GM13977 (cell line): ENCODE measurements around the gene ACIN1.

Source experiments
- DNase-seq: peaks from one replicate; pipeline ENCODE4 v3.0.0; 2012; ENCODE audit warnings: low spot score
- CTCF ChIP-seq: IDR thresholded peaks from 2 replicates; pipeline ENCODE4 v1.5.1; 2012; ENCODE audit warnings: mild to moderate bottlenecking, control low read depth; ENCODE audit not compliant: insufficient read depth; ENCODE audit errors: extremely low read depth, missing control alignments
- in situ Hi-C: fragments of 300-500 bp; cut with MboI; formaldehyde crosslinking; loops from one replicate; pipeline ENCODE4 v1.12.0; 2022; ENCODE audit warnings: low sequenced_read_pairs, low pct_unique_long_range_greater_than_20kb, mixed read lengths, inconsistent platforms; ENCODE audit not compliant: unreplicated experiment

Gene ACIN1

GRCh38 chr14:23124337-23124954, 29.5 kb upstream of the ACIN1 start:
- in situ Hi-C loops = loop anchor here (10.0 kb wide), 1 partner anchor 60 kb away; the partner anchor contains the start of gene SLC7A8
- no peak for TF ChIP-seq CTCF
- DNase-seq = no peak

GRCh38 chr14:23123419-23123818, 28.5 kb upstream of the ACIN1 start:
- in situ Hi-C loops = loop anchor here (10.0 kb wide), 1 partner anchor 61 kb away; the partner anchor contains the start of gene SLC7A8
- no peak for DNase-seq
- TF ChIP-seq CTCF = no peak

GRCh38 chr14:23122086-23122485, 27.1 kb upstream of the ACIN1 start:
- in situ Hi-C loops = loop anchor here (10.0 kb wide), 1 partner anchor 63 kb away; the partner anchor contains the start of gene SLC7A8
- TF ChIP-seq CTCF = no peak

GRCh38 chr14:23121361-23121771, 26.4 kb upstream of the ACIN1 start:
- in situ Hi-C loops = loop anchor here (10.0 kb wide), 1 partner anchor 63 kb away; the partner anchor contains the start of gene SLC7A8
- TF ChIP-seq CTCF = no peak
- DNase-seq = peak; percentile 59

More at GRCh38 chr14:23122086-23122485, 27.1 kb upstream of the ACIN1 start:
- DNase-seq = no peak

GRCh38 chr14:23120541-23121251, 25.8 kb upstream of the ACIN1 start:
- DNase-seq = peak; percentile 92
- peak; percentile 100 for TF ChIP-seq CTCF
- in situ Hi-C loops = loop anchor here (10.0 kb wide), 1 partner anchor 64 kb away; the partner anchor contains the start of gene SLC7A8

GRCh38 chr14:23119363-23120327, 24.7 kb upstream of the ACIN1 start:
- peak; percentile 71 for DNase-seq
- TF ChIP-seq CTCF = no peak
- in situ Hi-C loops = loop anchor here (10.0 kb wide), 1 partner anchor 65 kb away; the partner anchor contains the start of gene SLC7A8
